Left lung (tissue), 14 donors: ENCODE measurements around the gene ANXA9. TPM values are rescaled to one million over a fixed set of nuclear protein-coding genes. Genes with fewer than 3 reads are reported as not detected.

Experiments used
- ATAC-seq: fragments of 200-7000 bp; cut with Tn5 transposase; one replicate; pipeline ENCODE4 v1.9.1; 2020; ENCODE audit warnings: moderate library complexity
- DNase-seq, 4 donors: peaks; one replicate each; pipeline ENCODE4 v3.0.0-alpha.2; 2013 to 2020
- H3K27ac ChIP-seq, 2 donors: fragments of 200-600 bp; sonication (generic) in 1 of 2; one replicate each; pipeline versions ENCODE4 v1.5.0 to v1.8.0; 2020 to 2021
- H3K27me3 ChIP-seq, 2 donors: fragments of 200-600 bp; sonication (generic) in 1 of 2; one replicate each; pipeline versions ENCODE4 v1.5.0 to v1.8.0; 2020 to 2021
- H3K36me3 ChIP-seq, 2 donors: fragments of 200-600 bp; sonication (generic) in 1 of 2; one replicate each; pipeline versions ENCODE4 v1.5.0 to v1.8.0; 2020 to 2021
- H3K4me1 ChIP-seq, 2 donors: fragments of 200-600 bp; one replicate each; pipeline ENCODE4 v1.8.0; 2021
- H3K4me3 ChIP-seq, 2 donors: fragments of 200-600 bp; sonication (generic) in 1 of 2; one replicate each; pipeline versions ENCODE4 v1.5.0 to v1.8.0; 2020 to 2021; ENCODE audit warnings: mild to moderate bottlenecking in 1 of 2
- H3K9me3 ChIP-seq, 2 donors: fragments of 200-600 bp; sonication (generic) in 1 of 2; one replicate each; pipeline versions ENCODE4 v1.5.0 to v1.8.0; 2020 to 2021
- intact Hi-C, 2 donors: fragments of 100-400 bp; cut with DNase I; formaldehyde crosslinking; loops; one replicate each; pipeline versions ENCODE4 v1.11.2 to v1.14.2; 2022
- long read RNA-seq, 12 donors: library from polyadenylated mRNA in 2 of 12; unstranded in 2 of 12; transcript quantifications; one replicate each; pipeline ENCODE4 v2.0.0 and lab custom pipeline, GENCODE V29; 2019 to 2026
- polyA plus RNA-seq, 6 donors: library from polyadenylated mRNA; unstranded; fragments of 120-200 nt; gene quantifications; one replicate each; pipeline ENCODE4 v1.2.1, GENCODE V29; 2013; ENCODE audit not compliant: insufficient read length in 6 of 6
- total RNA-seq, 2 donors: library from RNA; stranded (reverse); fragmentation: NEBNext Ultra II Directional; extraction: Animal tissue kit (Norgen Biotek cat#: 25700); gene quantifications; one replicate each; pipeline ENCODE4 v1.2.1, GENCODE V29; 2021
- TF ChIP-seq, protein P1 (sequence below), 2 donors: fragments of 200-600 bp; sonication (generic) in 1 of 2; IDR thresholded peaks; one replicate each; pipeline versions ENCODE4 v1.5.0 to v1.8.0; 2021; ENCODE audit warnings: antibody characterized with exemption in 2 of 2
- donor health status: DM: no; HTN: yes; CAD: no.
- donor health status: DM: no; HTN: no; CAD: no.

ANXA9 gene, protein sequence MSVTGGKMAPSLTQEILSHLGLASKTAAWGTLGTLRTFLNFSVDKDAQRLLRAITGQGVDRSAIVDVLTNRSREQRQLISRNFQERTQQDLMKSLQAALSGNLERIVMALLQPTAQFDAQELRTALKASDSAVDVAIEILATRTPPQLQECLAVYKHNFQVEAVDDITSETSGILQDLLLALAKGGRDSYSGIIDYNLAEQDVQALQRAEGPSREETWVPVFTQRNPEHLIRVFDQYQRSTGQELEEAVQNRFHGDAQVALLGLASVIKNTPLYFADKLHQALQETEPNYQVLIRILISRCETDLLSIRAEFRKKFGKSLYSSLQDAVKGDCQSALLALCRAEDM
- 1 to 10 TPM; 1.1 to 2.4 TPM for total RNA-seq
- polyA plus RNA-seq, result 10 to 100 TPM in 4 of 6 donors, 1 to 10 TPM in 2; 9.8 to 11.1 (median 10.2) TPM
- long read RNA-seq, donor 1, result 0 reads
- long read RNA-seq, donor 2, partial matches to known transcripts, result 31 of 31 reads
- long read RNA-seq, donor 2, other reads (novel, unspliced or antisense), result 0 of 31 reads
- long read RNA-seq, donor 3, result 0 reads
- long read RNA-seq, donor 4, partial matches to known transcripts, result 0 of 4 reads
- long read RNA-seq, donor 4, other reads (novel, unspliced or antisense), result 0 of 4 reads
- long read RNA-seq, donor 5, partial matches to known transcripts, result 41 of 41 reads
- long read RNA-seq, donor 5, other reads (novel, unspliced or antisense), result 0 of 41 reads
- long read RNA-seq, donor 6, partial matches to known transcripts, result 0 of 1 reads
- long read RNA-seq, donor 6, other reads (novel, unspliced or antisense), result 0 of 1 reads
- long read RNA-seq, donor 7, result 0 reads
- long read RNA-seq, donor 8, result 0 reads
- long read RNA-seq, donor 9, result 0 reads
- long read RNA-seq, donor 10, partial matches to known transcripts, result 0 of 1 reads
- long read RNA-seq, donor 10, other reads (novel, unspliced or antisense), result 1 of 1 reads
- long read RNA-seq, donor 11, partial matches to known transcripts, result 12 of 12 reads
- long read RNA-seq, donor 11, other reads (novel, unspliced or antisense), result 0 of 12 reads
- long read RNA-seq, donor 12, partial matches to known transcripts, result 29 of 29 reads
- long read RNA-seq, donor 12, other reads (novel, unspliced or antisense), result 0 of 29 reads

DNA sequence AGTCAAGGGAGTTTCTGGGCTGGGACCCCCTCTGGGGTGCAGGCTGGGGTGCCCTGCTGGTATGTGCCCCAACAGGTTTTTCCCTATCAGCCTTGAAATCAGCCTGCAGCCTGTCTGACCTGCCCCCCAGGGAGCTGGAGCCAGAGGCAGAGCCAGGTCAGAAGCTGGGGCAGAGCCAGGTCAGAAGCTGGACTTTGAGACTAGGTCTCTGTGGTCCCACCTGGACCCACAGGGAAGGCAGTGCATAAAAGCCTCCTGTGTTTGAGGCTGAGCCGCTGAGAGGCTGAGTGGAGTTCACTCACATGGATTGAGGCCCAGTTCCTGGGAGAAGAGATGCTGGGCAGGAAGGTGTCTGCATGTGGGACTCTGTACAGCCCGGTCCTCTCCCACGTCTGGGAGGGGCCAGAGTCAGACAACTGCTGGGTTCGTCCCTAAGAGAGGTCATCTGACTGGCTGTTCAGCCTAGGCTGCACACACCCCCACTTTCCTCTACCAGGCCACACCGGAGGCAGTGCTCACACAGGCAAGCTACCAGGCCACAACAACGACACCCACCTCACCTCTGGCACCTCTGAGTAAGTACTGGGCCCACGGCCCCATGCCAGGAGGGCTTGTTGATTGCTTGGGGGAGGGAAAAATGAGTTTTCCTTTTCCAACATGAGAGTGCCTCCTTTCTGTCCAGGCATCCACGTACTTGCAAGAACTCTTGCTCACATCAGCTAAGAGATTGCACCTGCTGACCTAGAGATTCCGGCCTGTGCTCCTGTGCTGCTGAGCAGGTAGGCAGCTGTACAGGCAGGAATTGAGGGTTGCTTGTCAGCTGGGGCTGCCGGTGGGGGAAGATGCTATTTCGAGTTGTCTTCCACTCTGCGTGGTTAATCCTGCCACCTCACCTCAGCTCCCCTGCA, at the start of gene ANXA9:
Gene ANXA9 (plus strand): TSS at position 488 of the 908 bp plus-strand sequence. CDS start 814 bp downstream, outside the sequence.
- Histone ChIP-seq H3K9me3 (no peaks in the 10 kb centered on the region), H3K4me1 (peaks cover 17 to 33% of the 10 kb centered on the region in 2 donors), H3K36me3 (no peaks in the 10 kb centered on the region), H3K4me3 (no peak within 1 kb of the TSS), H3K27me3 (no peaks in the 10 kb centered on the region), H3K27ac (peak within 1 kb of the TSS in 1 of 2 donors; percentile 7)
- intact Hi-C loops, result no loop called here
- TF ChIP-seq, protein P1, sequence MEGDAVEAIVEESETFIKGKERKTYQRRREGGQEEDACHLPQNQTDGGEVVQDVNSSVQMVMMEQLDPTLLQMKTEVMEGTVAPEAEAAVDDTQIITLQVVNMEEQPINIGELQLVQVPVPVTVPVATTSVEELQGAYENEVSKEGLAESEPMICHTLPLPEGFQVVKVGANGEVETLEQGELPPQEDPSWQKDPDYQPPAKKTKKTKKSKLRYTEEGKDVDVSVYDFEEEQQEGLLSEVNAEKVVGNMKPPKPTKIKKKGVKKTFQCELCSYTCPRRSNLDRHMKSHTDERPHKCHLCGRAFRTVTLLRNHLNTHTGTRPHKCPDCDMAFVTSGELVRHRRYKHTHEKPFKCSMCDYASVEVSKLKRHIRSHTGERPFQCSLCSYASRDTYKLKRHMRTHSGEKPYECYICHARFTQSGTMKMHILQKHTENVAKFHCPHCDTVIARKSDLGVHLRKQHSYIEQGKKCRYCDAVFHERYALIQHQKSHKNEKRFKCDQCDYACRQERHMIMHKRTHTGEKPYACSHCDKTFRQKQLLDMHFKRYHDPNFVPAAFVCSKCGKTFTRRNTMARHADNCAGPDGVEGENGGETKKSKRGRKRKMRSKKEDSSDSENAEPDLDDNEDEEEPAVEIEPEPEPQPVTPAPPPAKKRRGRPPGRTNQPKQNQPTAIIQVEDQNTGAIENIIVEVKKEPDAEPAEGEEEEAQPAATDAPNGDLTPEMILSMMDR (IDR thresholded peaks at IDR 0.05), result no peak
- ATAC-seq, result peak; percentile 59
- peak in 1 of 4 donors; percentile 61 for DNase-seq

GRCh38 chr1:150944856-150945255, 37.2 kb upstream of the ANXA9 start:
- Histone ChIP-seq H3K4me3 (no peak overlapping the region), H3K4me1 (no peaks in the 10 kb centered on the region), H3K27ac (no peak overlapping the region), H3K27me3 (no peaks in the 10 kb centered on the region), H3K9me3 (no peaks in the 10 kb centered on the region), H3K36me3 (peaks cover 0 to 100% of the 10 kb centered on the region in 2 donors)
- intact Hi-C loops, result no loop called here
- TF ChIP-seq, protein P1 (IDR thresholded peaks at IDR 0.05), result no peak
- DNase-seq, result no peak
- no peak for ATAC-seq

DNA sequence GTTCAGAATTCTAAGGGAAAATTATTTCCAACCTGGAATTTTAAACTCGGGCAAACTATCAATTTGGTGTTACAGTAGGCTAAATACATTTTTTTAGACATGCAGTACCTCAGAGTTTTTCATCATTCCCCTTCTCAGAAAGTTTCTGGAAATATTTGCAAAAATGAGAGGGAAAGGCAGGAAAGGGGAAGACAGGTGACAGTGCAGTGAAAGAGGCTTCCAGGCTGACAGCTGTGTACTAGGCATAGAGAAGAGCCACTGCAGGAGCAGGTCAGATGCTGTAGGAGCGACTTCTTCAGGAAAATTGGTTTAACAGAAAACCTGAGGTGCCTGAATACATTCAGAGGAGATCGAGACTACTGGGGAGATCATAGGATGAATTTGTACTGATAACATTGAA, 27.4 kb upstream of the ANXA9 start:
- no peaks in the 10 kb centered on the region for H3K27me3 ChIP-seq
- H3K4me3 ChIP-seq, result no peak overlapping the region
- intact Hi-C loops, result no loop called here
- H3K36me3 ChIP-seq, result peaks cover 0 to 100% of the 10 kb centered on the region in 2 donors
- DNase-seq, result no peak
- TF ChIP-seq, protein P1 (IDR thresholded peaks at IDR 0.05), result no peak
- H3K4me1 ChIP-seq, result no peaks in the 10 kb centered on the region
- H3K9me3 ChIP-seq, result no peaks in the 10 kb centered on the region
- no peak overlapping the region for H3K27ac ChIP-seq
- no peak for ATAC-seq

- no peak for ATAC-seq
- TF ChIP-seq, protein P1 (IDR thresholded peaks at IDR 0.05), result no peak
- Histone ChIP-seq H3K36me3 (peaks cover 0 to 100% of the 10 kb centered on the region in 2 donors), H3K9me3 (no peaks in the 10 kb centered on the region), H3K4me1 (no peaks in the 10 kb centered on the region), H3K4me3 (no peak overlapping the region), H3K27me3 (no peaks in the 10 kb centered on the region), H3K27ac (no peak overlapping the region)
- DNase-seq, result no peak
- intact Hi-C loops, result no loop called here
Observed at GRCh38 chr1:150955280-150955679, 26.8 kb upstream of the ANXA9 start.
